Ishikawa (cell line): Measurements from ENCODE around the gene CDC42BPG.

Experiments used
- CREB1 ChIP-seq: IDR thresholded peaks from 2 replicates; pipeline ENCODE4 v1.6.1; 2012; ENCODE audit warnings: low read depth
- MAX ChIP-seq: IDR thresholded peaks from 2 replicates; pipeline ENCODE4 v1.6.1; 2012
- REST ChIP-seq: IDR thresholded peaks from 2 replicates; pipeline ENCODE4 v1.6.1; 2012; ENCODE audit warnings: low read depth, mild to moderate bottlenecking

GRCh38 chr11:64851831-64852351 is 7.4 kb upstream of the CDC42BPG start:
- TF ChIP-seq REST: no peak
- TF ChIP-seq MAX: no peak
- TF ChIP-seq CREB1: no peak
